Stimulated activated CD8-positive, alpha-beta memory T cell treated with anti-CD3 and anti-CD28 coated beads, Interleukin-12 subunit alpha, Interleukin-12 subunit beta, amount 100 ng/mL, for 4 hours (primary cell): ENCODE measurements around the gene TCTN2.

Experiments used
- DNase-seq: peaks from one replicate; pipeline ENCODE4 v3.0.0-alpha.2; 2020; ENCODE audit warnings: low read depth

The TCTN2 gene

GRCh38 chr12:123686636-123687190, 15.8 kb downstream of the TCTN2 start:
- DNase-seq: no peak

GRCh38 chr12:123690191-123690840, 19.4 kb downstream of the TCTN2 start:
- DNase-seq: no peak

GRCh38 chr12:123696207-123696606, 25.3 kb downstream of the TCTN2 start:
- no peak for DNase-seq

- no peak for DNase-seq
Observed at GRCh38 chr12:123696646-123697045, 25.7 kb downstream of the TCTN2 start.

GRCh38 chr12:123705935-123706334, 35.0 kb downstream of the TCTN2 start:
- DNase-seq: no peak

GRCh38 chr12:123707466-123707865, 36.6 kb downstream of the TCTN2 start:
- no peak for DNase-seq

- no peak for DNase-seq
Observed at GRCh38 chr12:123712780-123713319, 41.9 kb downstream of the TCTN2 start.

- no peak for DNase-seq
Observed at GRCh38 chr12:123713398-123713797, 42.5 kb downstream of the TCTN2 start.

- no peak for DNase-seq
Observed at GRCh38 chr12:123713823-123714585, 43.1 kb downstream of the TCTN2 start.

GRCh38 chr12:123715195-123715594, 44.3 kb downstream of the TCTN2 start:
- DNase-seq: no peak

GRCh38 chr12:123717350-123717749, 46.4 kb downstream of the TCTN2 start:
- DNase-seq: no peak

GRCh38 chr12:123720141-123720814, 49.4 kb downstream of the TCTN2 start:
- DNase-seq: no peak

GRCh38 chr12:123721245-123721644, 50.3 kb downstream of the TCTN2 start:
- DNase-seq: no peak

- no peak for DNase-seq
Observed at GRCh38 chr12:123723011-123723410, 52.1 kb downstream of the TCTN2 start.

GRCh38 chr12:123723765-123724164, 52.9 kb downstream of the TCTN2 start:
- DNase-seq: no peak

GRCh38 chr12:123726244-123726643, 55.3 kb downstream of the TCTN2 start:
- DNase-seq: no peak

GRCh38 chr12:123726962-123727361, 56.0 kb downstream of the TCTN2 start:
- DNase-seq: no peak

- no peak for DNase-seq
Observed at GRCh38 chr12:123727878-123728277, 57.0 kb downstream of the TCTN2 start.

GRCh38 chr12:123731596-123731995, 60.7 kb downstream of the TCTN2 start:
- no peak for DNase-seq

GRCh38 chr12:123732251-123732650, 61.3 kb downstream of the TCTN2 start:
- no peak for DNase-seq

GRCh38 chr12:123733229-123733628, 62.3 kb downstream of the TCTN2 start:
- no peak for DNase-seq

GRCh38 chr12:123734268-123734667, 63.4 kb downstream of the TCTN2 start:
- DNase-seq: no peak
